A673 (cell line): ENCODE measurements around the gene BLOC1S2.

Source experiments
- CTCF ChIP-seq: fragments of 300-800, 200-600 bp; sonication (generic); conservative IDR thresholded peaks from 2 replicates; pipeline ENCODE4 v1.5.1; 2017; ENCODE audit warnings: low read depth, mild to moderate bottlenecking, antibody characterized with exemption, low read length, moderate library complexity, mixed read lengths
- EZH2 ChIP-seq: fragments of 200-600 bp; sonication (generic); IDR thresholded peaks from 2 replicates; pipeline ENCODE4 v1.6.1; 2017; ENCODE audit warnings: borderline replicate concordance, low read depth, mild to moderate bottlenecking, mixed read lengths, antibody characterized with exemption, low read length; ENCODE audit not compliant: poor library complexity, severe bottlenecking

- TF ChIP-seq CTCF (no peak), EZH2 (no peak)
Measured at GRCh38 chr10:100325158-100325557, 38.7 kb upstream of the BLOC1S2 start.
